Measurements from ENCODE around the gene DGKE.

DGKE gene

GRCh38 chr17:56851008-56851407, 17.1 kb downstream of the DGKE start:
- no peak for TF ChIP-seq CTCF (IDR thresholded peaks at IDR 0.05)

GRCh38 chr17:56861899-56862298, 27.9 kb downstream of the DGKE start:
- no peak for TF ChIP-seq CTCF (IDR thresholded peaks at IDR 0.05)

- no peak for TF ChIP-seq CTCF (IDR thresholded peaks at IDR 0.05)
These were observed 30.0 kb downstream of the DGKE start for GRCh38 chr17:56863974-56864373.

- TF ChIP-seq CTCF (IDR thresholded peaks at IDR 0.05) = no peak
These were observed 32.1 kb downstream of the DGKE start for GRCh38 chr17:56866076-56866475.

GRCh38 chr17:56866496-56866895, 32.5 kb downstream of the DGKE start:
- TF ChIP-seq CTCF (IDR thresholded peaks at IDR 0.05) = peak; percentile 34; the same call in 1 of the 2 replicates

- no peak for TF ChIP-seq CTCF (IDR thresholded peaks at IDR 0.05)
These were observed 34.0 kb downstream of the DGKE start for GRCh38 chr17:56867948-56868376.

- no peak for TF ChIP-seq CTCF (IDR thresholded peaks at IDR 0.05)
These were observed 34.8 kb downstream of the DGKE start for GRCh38 chr17:56868716-56869115.

- TF ChIP-seq CTCF (IDR thresholded peaks at IDR 0.05) = no peak
These were observed 36.2 kb downstream of the DGKE start for GRCh38 chr17:56870081-56870651.
